Measurements from ENCODE around the gene KCTD5.
"Not testable (repeated sequence)": the region's sequence is repeated elsewhere in the genome, so short reads cannot be mapped to it uniquely, and the experiment has no call there.

The KCTD5 gene

DNA sequence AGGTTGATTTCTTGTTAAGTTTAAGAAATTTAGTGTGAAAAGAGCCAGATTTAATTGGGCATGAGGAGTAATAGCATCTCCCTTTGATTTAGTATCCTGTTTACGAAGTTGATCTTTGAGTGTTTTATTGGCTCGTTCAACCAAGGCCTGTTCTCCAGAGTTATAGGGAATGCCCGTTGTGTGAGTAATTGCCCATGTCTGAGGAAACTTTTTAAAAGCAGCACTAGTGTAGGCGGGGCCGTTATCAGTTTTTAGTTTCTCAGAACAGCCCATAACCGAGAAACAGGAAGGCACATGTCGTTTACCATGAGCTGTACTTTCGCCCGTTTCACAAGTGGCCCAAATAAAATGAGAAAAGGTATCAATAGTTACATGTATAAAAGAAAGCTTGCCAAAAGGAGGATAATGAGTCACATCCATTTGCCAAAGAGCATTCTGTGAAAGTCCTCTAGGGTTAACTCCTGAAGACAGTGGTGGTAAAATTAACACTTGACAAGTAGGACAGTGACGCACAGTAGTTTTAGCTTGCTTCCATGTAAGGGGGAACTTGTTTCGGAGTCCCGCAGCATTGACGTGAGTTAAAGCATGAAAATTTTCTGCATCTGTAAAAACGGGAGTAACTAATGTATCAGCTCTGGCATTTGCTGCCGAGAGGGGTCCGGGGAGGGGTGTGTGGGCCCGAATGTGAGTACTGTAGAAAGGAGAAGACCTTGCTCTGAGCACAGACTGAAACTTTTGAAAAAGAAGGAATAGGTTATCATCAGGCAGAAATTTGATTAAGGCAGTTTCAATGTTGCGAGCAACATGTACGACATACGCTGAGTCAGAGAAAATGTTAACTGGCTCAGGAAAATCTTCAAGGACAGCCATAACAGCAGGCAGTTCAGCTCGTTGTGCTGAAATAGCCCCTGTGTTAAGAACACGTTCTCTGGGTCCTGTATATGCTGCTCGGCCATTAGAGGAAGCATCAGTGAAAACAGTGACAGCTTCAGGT is 18.5 kb upstream of the KCTD5 start:
- H3K27ac Mint-ChIP-seq: peak overlapping the region; percentile 90

DNA sequence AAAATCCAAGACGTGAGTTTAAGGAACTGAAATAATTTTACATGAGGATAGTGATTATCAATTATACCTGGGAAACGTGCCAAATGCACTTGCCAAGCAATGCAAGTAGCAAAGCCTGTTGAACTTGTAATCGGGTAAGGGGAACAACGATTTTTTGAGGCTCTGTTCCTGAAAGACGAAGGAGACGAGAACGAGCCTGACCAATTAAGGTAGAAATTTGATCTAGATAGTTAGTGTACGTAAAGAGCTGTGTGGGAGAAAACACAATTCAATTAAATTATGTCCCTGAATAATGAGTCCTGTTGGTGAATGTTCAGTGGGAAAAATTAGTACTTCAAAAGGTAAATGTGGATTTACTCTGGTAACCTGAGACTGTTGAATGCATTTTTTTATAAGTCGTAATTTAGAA is 17.7 kb upstream of the KCTD5 start:
- no peak for DNase-seq
- Mint-ChIP-seq H3K27me3 (peaks cover 6% of the 10 kb centered on the region), H3K36me3 (peaks cover 19% of the 10 kb centered on the region), H3K27ac (peak overlapping the region; percentile 90), H3K9me3 (no peaks in the 10 kb centered on the region), H3K4me1 (peaks cover 39% of the 10 kb centered on the region), H3K4me3 (no peak overlapping the region)
- CTCF ChIA-PET: no interaction called here

More for the DNA sequence above, 18.5 kb upstream of the KCTD5 start:
- Mint-ChIP-seq H3K27me3 (peaks cover 8% of the 10 kb centered on the region), H3K4me3 (no peak overlapping the region), H3K4me1 (peaks cover 35% of the 10 kb centered on the region), H3K9me3 (no peaks in the 10 kb centered on the region), H3K36me3 (peaks cover 13% of the 10 kb centered on the region)
- DNase-seq: peak; percentile 44
- CTCF ChIA-PET: no interaction called here

DNA sequence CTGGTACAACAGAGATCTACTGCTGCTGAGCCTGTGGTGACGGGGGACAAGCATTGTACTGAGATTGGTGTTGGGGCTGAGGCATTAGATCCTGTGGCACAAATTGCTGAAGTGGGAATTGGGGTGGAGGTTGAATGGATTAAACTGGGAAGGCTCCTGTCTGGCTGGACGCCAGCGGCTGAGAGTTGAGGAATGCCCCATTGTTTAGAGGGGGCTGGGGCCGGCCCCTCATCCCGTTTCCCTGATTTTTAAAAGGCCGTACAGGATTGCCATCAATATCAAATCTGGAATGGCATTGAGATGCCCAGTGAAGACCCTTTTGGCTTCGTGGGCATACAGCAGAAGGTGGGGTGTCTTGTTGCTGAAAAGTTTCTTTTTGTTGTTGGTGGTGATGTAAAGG is 15.7 kb upstream of the KCTD5 start:
- Mint-ChIP-seq H3K4me1 (peaks cover 53% of the 10 kb centered on the region), H3K36me3 (peaks cover 21% of the 10 kb centered on the region)
- H3K4me3 Mint-ChIP-seq, CTCF ChIA-PET, H3K27me3 Mint-ChIP-seq, DNase-seq, H3K9me3 Mint-ChIP-seq, H3K27ac Mint-ChIP-seq: not testable (repeated sequence)

DNA sequence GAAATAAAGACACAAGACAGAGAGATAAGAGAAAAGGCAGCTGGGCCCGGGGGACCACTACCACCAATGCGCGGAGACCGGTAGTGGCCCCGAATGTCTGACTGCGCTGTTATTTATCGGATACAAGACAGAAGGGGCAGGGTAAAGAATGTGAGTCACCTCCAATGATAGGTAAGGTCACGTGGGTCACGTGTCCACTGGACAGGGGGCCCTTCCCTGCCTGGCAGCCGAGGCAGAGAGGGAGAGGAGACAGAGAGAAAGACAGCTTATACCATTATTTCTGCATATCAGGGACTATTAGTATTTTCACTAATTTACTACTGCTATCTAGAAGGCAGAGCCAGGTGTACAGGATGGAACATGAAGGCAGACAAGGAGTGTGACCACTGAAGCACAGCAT is 12.7 kb upstream of the KCTD5 start:
- H3K27me3 Mint-ChIP-seq, H3K4me3 Mint-ChIP-seq, DNase-seq, H3K27ac Mint-ChIP-seq, H3K9me3 Mint-ChIP-seq, CTCF ChIA-PET: not testable (repeated sequence)
- H3K36me3 Mint-ChIP-seq: peaks cover 16% of the 10 kb centered on the region
- H3K4me1 Mint-ChIP-seq: peaks cover 44% of the 10 kb centered on the region

DNA sequence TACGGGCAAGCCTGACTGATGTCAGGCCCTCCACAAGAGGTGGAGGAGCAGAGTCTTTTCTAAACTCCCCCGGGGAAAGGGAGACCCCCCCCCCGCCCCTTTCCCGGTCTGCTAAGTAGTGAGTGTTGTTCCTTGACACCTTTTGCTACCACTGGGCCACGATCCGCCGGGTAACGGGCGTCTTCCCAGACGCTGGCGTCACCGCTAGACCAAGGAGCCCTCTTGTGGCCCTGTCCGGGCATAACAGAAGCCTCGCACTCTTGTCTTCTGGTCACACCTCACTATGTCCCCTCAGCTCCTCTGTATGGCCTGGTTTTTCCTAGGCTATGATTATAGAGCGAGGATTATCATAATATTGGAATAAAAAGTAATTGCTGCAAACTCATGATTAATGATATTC is 12.3 kb upstream of the KCTD5 start:
- H3K9me3 Mint-ChIP-seq, CTCF ChIA-PET, H3K4me3 Mint-ChIP-seq, H3K27me3 Mint-ChIP-seq: not testable (repeated sequence)
- Mint-ChIP-seq H3K27ac (peak overlapping the region; percentile 77), H3K4me1 (peaks cover 42% of the 10 kb centered on the region), H3K36me3 (peaks cover 16% of the 10 kb centered on the region)
- DNase-seq: peak; percentile 75

DNA sequence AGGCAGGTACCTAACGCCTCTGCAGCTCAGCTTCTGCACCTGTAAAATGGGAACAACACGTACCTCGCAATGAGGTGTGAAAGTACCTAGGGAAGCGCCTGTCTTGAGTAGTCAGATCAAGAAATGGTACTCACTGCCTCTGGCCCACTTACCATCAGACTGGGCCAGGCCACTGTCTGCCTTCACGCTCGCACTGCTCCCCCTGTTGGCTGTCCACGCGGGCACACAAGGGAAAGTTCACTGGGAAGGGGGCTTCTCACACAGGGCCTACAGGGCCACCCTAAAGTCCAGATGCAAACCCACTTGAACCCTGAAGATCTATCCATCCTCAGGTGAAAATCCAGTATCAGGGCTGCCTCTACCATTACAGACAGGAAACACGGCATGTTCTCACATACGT is 11.1 kb upstream of the KCTD5 start:
- H3K4me3 Mint-ChIP-seq, CTCF ChIA-PET, H3K27ac Mint-ChIP-seq, H3K9me3 Mint-ChIP-seq, H3K27me3 Mint-ChIP-seq: not testable (repeated sequence)
- peak; percentile 39 for DNase-seq
- Mint-ChIP-seq H3K4me1 (peaks cover 41% of the 10 kb centered on the region), H3K36me3 (peaks cover 16% of the 10 kb centered on the region)

DNA sequence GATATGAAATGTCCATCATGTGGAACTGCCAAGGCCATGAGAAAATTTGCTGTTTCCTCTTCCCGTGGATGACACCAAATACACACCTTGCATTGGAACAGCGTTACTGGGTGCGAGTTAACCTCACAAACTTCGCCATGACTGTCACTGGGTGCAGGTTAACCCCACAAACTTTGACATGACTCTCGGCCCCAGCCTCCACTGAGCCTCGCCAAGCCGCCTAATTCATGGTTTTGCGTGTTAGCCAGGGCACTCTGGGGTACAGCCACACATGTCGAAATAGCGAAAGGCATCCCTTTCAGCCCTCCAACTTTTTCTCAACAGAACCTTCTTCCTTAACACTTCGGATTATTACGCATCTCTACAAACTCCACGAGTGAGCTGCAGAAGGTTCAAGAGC is 10.6 kb upstream of the KCTD5 start:
- Mint-ChIP-seq H3K4me3 (peak overlapping the region; percentile 80), H3K36me3 (peaks cover 16% of the 10 kb centered on the region), H3K27ac (no peak overlapping the region), H3K27me3 (no peaks in the 10 kb centered on the region), H3K4me1 (peaks cover 41% of the 10 kb centered on the region), H3K9me3 (no peaks in the 10 kb centered on the region)
- no peak for DNase-seq
- CTCF ChIA-PET: no interaction called here

DNA sequence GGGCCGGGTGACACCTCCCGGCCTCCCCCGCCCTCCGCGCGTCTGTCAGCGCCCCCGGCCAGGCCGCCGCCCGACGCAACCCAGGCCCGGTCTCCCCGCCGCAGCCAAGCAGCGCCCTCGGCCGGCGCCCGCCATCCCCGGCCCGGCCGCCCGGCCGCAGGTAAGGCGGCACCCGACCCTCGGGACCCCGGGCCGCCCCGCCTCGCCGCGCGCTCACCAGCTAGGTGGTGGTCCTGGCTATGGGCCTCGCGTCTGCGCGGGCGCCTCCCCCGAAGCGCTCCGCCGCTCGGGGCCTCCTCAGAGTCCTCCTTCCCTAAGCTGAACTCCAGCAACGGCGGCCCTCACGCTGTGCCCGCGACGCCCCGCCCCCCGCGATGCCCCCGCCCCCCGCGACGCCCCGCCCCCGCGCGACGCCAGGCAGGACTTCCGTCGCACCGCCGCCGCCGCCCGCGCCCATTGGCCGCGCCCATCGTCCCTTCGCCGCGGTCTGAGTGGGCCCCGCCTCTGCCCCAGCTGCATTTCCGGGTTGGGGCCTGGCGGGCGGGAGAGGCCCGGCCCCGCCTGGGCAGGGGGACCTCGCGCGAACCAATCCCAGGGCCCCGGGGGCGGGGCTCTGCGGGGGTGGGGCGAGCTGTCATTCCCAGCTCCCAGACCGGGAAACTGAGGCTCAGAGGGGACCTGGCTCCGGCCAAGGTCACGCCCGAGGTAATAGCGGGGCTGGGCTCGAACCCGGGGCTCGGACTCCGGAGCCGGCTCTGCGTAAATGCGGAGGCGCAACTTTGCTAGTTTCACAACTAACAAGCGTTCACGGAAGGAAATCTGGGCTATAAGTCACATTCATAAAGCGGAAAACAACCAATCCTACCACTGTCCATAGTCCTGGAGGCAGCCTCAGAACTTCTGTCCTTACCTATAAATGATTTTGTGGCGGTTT is 9.0 kb upstream of the KCTD5 start:
- H3K9me3 Mint-ChIP-seq: no peaks in the 10 kb centered on the region
- no peaks in the 10 kb centered on the region for H3K27me3 Mint-ChIP-seq
- peaks cover 41% of the 10 kb centered on the region for H3K4me1 Mint-ChIP-seq
- peaks cover 12% of the 10 kb centered on the region for H3K36me3 Mint-ChIP-seq
- CTCF ChIA-PET: no interaction called here
- H3K27ac Mint-ChIP-seq: peak overlapping the region; percentile 91
- peak; percentile 96 for DNase-seq
- H3K4me3 Mint-ChIP-seq: peak overlapping the region; percentile 82

DNA sequence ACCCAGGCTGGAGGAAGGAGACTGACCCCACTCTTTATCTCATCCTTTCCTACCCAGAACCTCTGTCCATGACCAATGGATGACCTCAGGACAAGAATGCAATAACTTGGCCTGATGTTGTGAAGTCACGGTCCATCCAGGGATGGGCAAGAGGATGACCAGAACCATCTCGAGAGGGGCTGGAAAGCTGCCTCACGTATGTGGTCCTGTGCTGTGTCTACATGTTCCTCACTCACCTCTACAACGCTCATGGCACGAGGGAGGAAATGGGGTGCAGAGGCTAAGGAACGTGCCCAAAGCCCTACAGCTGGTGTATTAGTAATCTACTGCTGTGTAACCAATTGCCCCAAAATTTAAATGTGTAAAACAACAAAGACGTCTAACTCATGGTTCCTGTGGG is 7.3 kb upstream of the KCTD5 start:
- Mint-ChIP-seq H3K4me1 (peaks cover 30% of the 10 kb centered on the region), H3K36me3 (peaks cover under 1% of the 10 kb centered on the region), H3K27me3 (no peaks in the 10 kb centered on the region), H3K27ac (no peak overlapping the region), H3K4me3 (no peak overlapping the region), H3K9me3 (no peaks in the 10 kb centered on the region)
- DNase-seq: peak; percentile 17
- CTCF ChIA-PET: no interaction called here

DNA sequence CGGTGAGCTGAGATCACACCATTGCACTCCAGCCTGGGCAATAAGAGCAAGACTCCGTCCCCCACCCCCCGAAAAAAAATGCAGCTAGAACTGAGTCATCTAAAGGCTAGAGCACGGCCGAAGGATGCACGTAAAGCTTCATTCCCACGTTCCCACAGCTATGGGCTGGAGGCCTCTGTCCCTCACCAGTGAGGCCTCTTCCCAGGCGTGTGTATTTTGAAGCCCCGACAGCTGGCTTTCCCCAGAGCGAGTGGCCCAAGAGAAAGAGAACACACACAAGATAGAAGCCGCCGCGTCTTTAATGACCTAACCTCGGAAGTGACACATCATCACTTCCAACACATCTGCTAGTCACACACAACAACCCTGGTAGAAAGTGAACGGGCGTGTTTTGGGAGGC is 6.6 kb upstream of the KCTD5 start:
- Mint-ChIP-seq H3K4me1 (peaks cover 25% of the 10 kb centered on the region), H3K27me3 (no peaks in the 10 kb centered on the region), H3K36me3 (no peaks in the 10 kb centered on the region), H3K4me3 (no peak overlapping the region), H3K9me3 (no peaks in the 10 kb centered on the region), H3K27ac (no peak overlapping the region)
- CTCF ChIA-PET: no interaction called here
- no peak for DNase-seq

DNA sequence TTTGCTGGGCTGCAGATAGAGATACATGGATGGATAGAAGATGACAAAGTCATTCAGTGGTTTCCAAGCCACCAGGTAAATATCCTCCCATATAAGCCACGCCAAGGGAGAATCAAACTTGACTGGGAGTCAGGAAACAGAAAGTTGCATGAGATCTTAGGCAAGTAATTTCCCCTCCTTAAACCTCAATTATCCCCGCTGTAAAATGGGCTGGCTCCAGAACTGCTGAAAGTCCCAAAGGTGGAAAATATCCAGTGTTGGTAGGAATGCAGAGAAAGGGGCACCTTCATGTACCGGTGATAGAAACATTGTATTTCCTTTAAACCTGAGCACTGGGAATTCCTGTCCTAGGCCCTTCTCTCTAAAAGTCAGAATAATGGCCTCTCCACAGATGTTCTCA is 5.4 kb upstream of the KCTD5 start:
- H3K27ac Mint-ChIP-seq, H3K9me3 Mint-ChIP-seq, H3K36me3 Mint-ChIP-seq, CTCF ChIA-PET, DNase-seq, H3K27me3 Mint-ChIP-seq, H3K4me3 Mint-ChIP-seq: not testable (repeated sequence)
- H3K4me1 Mint-ChIP-seq: peaks cover 21% of the 10 kb centered on the region

DNA sequence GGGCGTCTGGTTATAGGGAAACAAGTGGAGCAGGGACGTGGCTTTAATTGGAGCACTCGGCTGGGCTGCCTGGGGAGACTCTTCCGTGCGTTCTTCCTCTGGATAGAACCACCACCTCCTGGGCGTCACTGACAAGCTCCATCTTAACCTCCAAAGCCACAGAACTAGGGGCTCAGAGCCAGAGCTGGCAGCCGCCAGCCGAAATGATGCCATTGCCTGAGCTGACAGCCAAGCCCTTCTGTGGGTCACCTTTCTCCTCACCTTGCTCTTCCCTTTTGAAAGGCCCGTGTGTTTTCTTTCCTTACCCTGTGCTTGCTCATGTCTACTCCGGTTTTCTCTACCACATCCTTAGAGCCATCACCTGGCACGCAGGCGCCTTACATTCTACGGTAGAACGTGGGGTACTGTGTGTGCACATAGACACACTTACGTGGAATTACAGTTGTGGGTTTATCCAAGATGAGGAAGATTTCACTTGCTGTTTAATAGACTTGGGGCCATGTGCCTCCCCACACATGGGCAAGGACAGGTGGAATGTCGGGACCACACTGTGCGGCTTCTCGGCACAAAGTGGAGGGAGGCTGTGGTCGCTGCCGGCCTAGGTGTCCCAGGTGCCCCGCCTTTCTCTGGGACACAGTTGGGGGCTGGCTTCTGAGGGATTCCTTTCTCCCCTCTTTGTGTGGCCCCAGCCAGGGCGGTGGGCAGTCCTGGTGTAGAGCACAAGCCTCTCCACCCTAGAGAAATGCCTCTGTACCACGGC is 3.9 kb upstream of the KCTD5 start:
- peaks cover 23% of the 10 kb centered on the region for H3K4me1 Mint-ChIP-seq
- H3K27me3 Mint-ChIP-seq, DNase-seq, H3K36me3 Mint-ChIP-seq, H3K4me3 Mint-ChIP-seq, CTCF ChIA-PET, H3K9me3 Mint-ChIP-seq, H3K27ac Mint-ChIP-seq: not testable (repeated sequence)

DNA sequence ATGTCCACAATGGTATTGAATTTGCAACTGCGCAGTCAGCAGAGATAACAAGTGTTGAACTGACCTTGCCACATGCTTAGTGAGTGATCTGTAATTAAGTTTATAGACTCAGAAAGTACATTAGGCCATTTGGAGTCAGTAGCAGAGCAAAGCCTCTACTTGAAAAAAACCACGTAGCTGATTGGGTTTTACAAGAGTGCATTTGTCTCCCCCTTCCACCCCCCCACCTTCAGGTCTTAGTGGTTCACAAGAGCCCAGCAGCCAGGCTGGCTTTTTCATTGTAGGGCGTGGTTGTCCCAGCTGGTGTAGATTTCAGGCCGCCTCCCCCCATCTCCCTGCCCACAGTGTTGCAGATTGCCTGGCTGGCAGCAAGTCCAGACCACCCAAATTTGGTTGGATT is 2.4 kb upstream of the KCTD5 start:
- CTCF ChIA-PET, H3K9me3 Mint-ChIP-seq, H3K4me3 Mint-ChIP-seq, H3K27me3 Mint-ChIP-seq, DNase-seq, H3K27ac Mint-ChIP-seq, H3K36me3 Mint-ChIP-seq: not testable (repeated sequence)
- peaks cover 25% of the 10 kb centered on the region for H3K4me1 Mint-ChIP-seq

DNA sequence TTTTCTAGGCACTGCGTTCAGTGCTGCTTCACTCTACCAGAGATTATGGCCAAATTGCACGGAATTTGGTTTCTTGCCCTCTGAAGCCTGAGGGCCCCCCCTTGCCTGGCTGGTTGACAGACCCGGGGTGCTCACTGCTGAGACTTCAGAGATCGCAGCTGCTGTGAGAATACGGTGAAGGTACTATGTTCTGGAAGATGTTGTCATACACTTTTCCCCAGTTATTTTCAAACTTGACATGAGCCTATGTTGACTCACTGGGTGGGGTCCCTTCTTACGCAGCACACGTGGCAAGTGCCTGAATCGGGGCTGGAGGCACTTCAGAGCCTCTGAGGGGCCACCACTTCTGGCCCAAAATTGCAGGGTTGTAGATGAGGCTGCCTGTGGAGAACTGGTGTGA is 2.0 kb upstream of the KCTD5 start:
- not testable (repeated sequence) for H3K27me3 Mint-ChIP-seq, H3K27ac Mint-ChIP-seq, H3K36me3 Mint-ChIP-seq, H3K4me3 Mint-ChIP-seq, DNase-seq, H3K9me3 Mint-ChIP-seq
- peaks cover 26% of the 10 kb centered on the region for H3K4me1 Mint-ChIP-seq
- CTCF ChIA-PET: interaction anchor here (0.7 kb wide), 1 partner anchor 937 kb away, joined by 3 read pairs; no protein-coding TSS in a partner anchor
